ENCODE results near the gene SCMH1.

DNA sequence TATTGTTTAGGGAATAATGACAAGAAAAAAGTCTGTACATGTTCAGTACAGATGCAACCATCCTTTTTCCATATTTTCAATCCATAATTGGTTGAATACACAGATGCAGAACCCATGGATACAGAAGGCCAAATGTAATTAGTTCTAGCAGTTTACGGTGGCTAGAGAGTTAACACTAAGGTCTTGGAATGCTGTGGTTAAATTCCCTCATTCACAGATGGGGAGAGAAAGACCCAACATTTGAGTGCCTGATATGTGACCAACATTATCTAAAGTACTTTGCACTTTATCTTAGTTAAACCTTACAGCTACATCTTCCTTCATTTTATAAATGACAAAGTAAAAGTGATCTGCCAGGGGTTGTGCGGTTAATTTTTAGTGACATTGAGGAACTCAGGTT, 5.3 kb downstream of the SCMH1 start:
- TF ChIP-seq, protein P1, sequence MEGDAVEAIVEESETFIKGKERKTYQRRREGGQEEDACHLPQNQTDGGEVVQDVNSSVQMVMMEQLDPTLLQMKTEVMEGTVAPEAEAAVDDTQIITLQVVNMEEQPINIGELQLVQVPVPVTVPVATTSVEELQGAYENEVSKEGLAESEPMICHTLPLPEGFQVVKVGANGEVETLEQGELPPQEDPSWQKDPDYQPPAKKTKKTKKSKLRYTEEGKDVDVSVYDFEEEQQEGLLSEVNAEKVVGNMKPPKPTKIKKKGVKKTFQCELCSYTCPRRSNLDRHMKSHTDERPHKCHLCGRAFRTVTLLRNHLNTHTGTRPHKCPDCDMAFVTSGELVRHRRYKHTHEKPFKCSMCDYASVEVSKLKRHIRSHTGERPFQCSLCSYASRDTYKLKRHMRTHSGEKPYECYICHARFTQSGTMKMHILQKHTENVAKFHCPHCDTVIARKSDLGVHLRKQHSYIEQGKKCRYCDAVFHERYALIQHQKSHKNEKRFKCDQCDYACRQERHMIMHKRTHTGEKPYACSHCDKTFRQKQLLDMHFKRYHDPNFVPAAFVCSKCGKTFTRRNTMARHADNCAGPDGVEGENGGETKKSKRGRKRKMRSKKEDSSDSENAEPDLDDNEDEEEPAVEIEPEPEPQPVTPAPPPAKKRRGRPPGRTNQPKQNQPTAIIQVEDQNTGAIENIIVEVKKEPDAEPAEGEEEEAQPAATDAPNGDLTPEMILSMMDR (IDR thresholded peaks at IDR 0.05): no peak
- TF ChIP-seq EP300 (IDR thresholded peaks at IDR 0.05): no peak
